ENCODE data around the gene WFDC5.

- TF ChIP-seq CTCF (IDR thresholded peaks at IDR 0.05), result no peak
- TF ChIP-seq POLR2A (IDR thresholded peaks at IDR 0.05), result no peak
Observed at GRCh38 chr20:45077559-45077958, 37.4 kb downstream of the WFDC5 start.

All from Peyer's patch (tissue), 4 donors.